ENCODE data around the gene PLPPR1.

GRCh38 chr9:101246691-101247090 is 218.2 kb downstream of the PLPPR1 start:
- TF ChIP-seq CTCF (IDR thresholded peaks at IDR 0.05) = no peak
- no peak for TF ChIP-seq POLR2AphosphoS5 (IDR thresholded peaks at IDR 0.05; ENCODE audit: low read depth, low read length)

Data from Panc1 (cell line).